SH-SY5Y (cell line): ENCODE data around the gene CTCF.

Experiments
- GATA2 ChIP-seq: IDR thresholded peaks from 2 replicates; pipeline ENCODE4 v1.6.1; 2011; ENCODE audit warnings: mild to moderate bottlenecking, low read depth, low read length
- GATA3 ChIP-seq: IDR thresholded peaks from 2 replicates; pipeline ENCODE4 v1.6.1; 2011; ENCODE audit warnings: low read depth, mild to moderate bottlenecking, low read length, moderate library complexity

DNA sequence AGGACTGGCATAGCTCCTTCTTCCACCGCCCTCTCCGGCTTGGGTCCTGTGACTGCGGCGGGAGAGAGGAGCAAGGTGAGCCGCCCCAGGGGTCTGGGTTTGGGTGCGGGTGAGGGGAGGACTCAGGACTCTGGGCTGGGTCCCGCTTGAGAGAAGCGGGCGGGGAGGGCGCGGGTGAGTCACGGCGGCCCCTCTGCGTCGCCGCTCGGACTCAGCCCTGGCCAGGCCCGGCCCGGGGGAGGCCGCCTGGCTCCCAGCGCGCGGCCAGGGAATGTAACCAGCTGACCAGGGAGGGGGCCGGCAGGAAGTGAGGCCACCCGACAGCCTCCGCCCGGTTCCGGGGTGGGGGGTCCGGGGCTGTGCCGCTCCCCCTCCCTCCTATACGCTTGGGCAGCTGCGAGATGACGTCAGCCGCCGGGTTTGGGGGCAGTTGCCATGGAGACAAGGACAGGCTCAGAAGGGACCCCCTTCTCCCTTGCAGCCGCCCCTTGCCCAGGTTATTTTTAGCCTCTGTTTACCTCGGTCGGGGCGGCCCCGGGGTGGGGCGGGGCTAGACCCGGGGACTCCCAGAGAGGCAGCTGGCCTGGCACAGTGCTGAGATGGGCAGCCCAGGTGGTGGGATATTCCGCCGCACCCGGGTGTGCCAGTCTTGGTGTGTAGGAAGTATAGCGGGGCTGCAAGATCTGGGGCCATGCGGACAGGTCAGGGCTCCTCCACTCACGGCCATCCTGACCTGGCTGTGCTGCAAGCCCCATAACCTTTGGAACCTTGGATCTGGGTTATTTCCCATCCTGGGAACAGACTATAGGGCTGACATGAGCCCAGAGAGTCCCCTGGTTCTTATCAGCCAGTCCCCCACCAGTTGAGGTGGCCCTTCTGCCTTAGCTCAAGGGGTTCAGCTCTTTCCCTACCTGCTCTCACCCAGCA lies 32.0 kb upstream of the CTCF start:
- no peak for TF ChIP-seq GATA3
- no peak for TF ChIP-seq GATA2
